Erythroblast (primary cell): Measurements from ENCODE around the gene PHF12.

Experiments used
- GATA1 ChIP-seq: IDR thresholded peaks from 2 replicates; pipeline ENCODE4 v1.6.1; 2011; ENCODE audit warnings: low read depth, mild to moderate bottlenecking, control low read depth, low read length, moderate library complexity
- POLR2A ChIP-seq: IDR thresholded peaks from 2 replicates; pipeline ENCODE4 v1.6.1; 2011; ENCODE audit warnings: mild to moderate bottlenecking, low read length

DNA sequence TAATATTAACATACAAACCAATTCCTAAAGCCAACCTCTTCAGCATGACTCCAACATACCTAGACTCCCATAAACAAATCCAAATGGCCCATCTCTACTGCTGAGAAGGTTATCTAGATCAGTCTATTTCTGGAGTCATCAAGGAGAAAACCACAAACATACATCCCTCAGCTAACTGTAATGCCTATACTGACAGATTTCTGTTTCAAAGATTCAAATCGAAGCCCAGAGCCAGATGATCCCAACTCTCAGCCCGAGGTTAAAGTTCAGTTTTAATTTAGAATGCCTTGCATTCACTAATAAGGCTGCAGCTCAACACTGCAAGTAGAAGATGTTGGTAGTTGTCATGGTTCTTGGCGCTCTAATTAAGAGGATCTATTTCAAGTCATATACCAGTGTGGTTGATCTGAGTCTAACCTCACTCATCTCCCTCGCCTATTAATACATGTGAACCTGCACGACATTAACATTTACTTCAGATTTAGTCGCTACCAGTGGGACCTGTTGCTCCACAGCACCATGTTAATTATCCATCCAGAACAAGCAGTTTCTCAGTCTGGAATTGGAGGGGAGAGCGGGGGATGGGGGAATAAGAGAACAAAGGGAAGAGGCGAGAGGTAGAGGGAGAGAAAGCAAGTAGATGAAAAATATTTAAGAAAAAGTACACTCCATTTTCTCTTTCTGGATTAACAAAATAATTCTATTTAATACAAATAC is 15.4 kb downstream of the PHF12 start:
- TF ChIP-seq POLR2A (no peak), GATA1 (no peak)
